Mesothelial cell of epicardium (in vitro differentiated cells): ENCODE results near the gene EXOSC1. TPM values are rescaled to one million over a fixed set of nuclear protein-coding genes. Genes with fewer than 3 reads are reported as not detected.
A peak's percentile ranks its signal among the peaks of the same experiment; 100 is the strongest.

Experiments used
- DNase-seq, 2 experiments: peaks; one replicate each; pipeline ENCODE4 v3.0.0; 2021; ENCODE audit warnings: low spot score in 2 of 2; ENCODE audit not compliant: unreplicated experiment in 2 of 2
- H3K27ac Mint-ChIP-seq: 2 replicates; pipeline ENCODE4 v1.8.0; 2021; ENCODE audit warnings: mixed read lengths
- H3K27me3 Mint-ChIP-seq: 2 replicates; pipeline ENCODE4 v1.8.0; 2021; ENCODE audit warnings: low read depth, mixed read lengths
- H3K36me3 Mint-ChIP-seq: 2 replicates; pipeline ENCODE4 v1.8.0; 2021; ENCODE audit warnings: mixed read lengths
- H3K4me1 Mint-ChIP-seq: 2 replicates; pipeline ENCODE4 v1.8.0; 2021; ENCODE audit warnings: mixed read lengths
- H3K4me3 Mint-ChIP-seq: 2 replicates; pipeline ENCODE4 v1.8.0; 2021; ENCODE audit warnings: mild to moderate bottlenecking, moderate library complexity, mixed read lengths
- H3K9me3 Mint-ChIP-seq: 2 replicates; pipeline ENCODE4 v1.8.0; 2021; ENCODE audit warnings: mixed read lengths
- total RNA-seq: library from RNA; stranded (reverse); gene quantifications from 3 replicates; pipeline ENCODE4 v1.2.1, GENCODE V29; 2021
- TF ChIP-seq, protein P1 (sequence below): fragments of 200-600 bp; sonication (generic); IDR thresholded peaks from one replicate; pipeline ENCODE4 v1.5.0; 2021; ENCODE audit warnings: antibody characterized with exemption; ENCODE audit not compliant: unreplicated experiment

EXOSC1 gene
- total RNA-seq, 1 donor from 2014 or later: 28.2 TPM

DNA sequence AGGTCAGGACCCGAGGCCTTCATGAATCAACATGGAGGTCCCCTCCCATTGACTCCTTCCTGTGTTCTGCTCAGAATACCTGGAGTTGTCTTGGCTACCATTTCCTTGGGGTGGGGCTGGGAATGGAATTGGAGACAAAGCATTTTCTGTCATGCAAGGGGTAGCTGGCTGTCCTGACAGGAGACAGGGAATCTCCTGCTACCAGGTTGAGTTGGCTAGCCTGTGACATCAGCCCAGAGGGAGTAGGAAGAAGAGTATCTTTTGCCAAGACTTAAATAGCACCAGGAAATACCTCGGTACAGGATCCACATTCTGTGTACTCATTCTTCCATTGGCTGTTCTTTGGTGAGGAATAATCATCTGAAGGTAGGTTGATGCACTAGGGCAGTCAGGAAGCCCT is 5.0 kb upstream of the EXOSC1 start:
- H3K4me3 Mint-ChIP-seq: no peak overlapping the region
- no peak for DNase-seq
- no peaks in the 10 kb centered on the region for H3K9me3 Mint-ChIP-seq
- TF ChIP-seq, protein P1, sequence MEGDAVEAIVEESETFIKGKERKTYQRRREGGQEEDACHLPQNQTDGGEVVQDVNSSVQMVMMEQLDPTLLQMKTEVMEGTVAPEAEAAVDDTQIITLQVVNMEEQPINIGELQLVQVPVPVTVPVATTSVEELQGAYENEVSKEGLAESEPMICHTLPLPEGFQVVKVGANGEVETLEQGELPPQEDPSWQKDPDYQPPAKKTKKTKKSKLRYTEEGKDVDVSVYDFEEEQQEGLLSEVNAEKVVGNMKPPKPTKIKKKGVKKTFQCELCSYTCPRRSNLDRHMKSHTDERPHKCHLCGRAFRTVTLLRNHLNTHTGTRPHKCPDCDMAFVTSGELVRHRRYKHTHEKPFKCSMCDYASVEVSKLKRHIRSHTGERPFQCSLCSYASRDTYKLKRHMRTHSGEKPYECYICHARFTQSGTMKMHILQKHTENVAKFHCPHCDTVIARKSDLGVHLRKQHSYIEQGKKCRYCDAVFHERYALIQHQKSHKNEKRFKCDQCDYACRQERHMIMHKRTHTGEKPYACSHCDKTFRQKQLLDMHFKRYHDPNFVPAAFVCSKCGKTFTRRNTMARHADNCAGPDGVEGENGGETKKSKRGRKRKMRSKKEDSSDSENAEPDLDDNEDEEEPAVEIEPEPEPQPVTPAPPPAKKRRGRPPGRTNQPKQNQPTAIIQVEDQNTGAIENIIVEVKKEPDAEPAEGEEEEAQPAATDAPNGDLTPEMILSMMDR: no peak
- no peak overlapping the region for H3K27ac Mint-ChIP-seq
- H3K4me1 Mint-ChIP-seq: peaks cover 23% of the 10 kb centered on the region
- H3K27me3 Mint-ChIP-seq: no peaks in the 10 kb centered on the region
- H3K36me3 Mint-ChIP-seq: peaks cover 14% of the 10 kb centered on the region

DNA sequence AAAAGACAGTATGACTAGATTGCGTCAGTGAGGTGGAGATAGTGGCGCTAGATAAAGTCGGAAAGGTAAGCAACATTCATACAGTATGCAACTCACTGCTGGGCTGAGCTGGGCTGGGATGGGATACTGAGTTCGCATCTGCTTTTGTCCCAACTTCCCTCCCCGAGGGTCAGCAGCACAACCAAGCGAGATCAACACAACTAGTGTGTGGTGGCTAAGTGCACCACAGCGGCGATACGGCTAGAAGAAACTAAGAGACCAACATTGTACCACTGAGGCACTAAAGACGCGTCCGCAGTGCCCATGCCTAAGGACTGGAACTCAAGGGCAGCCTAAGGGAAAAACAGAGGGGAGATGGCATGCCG is 467 bp downstream of the EXOSC1 start:
- DNase-seq: no peak
- peak overlapping the region; percentile 89 for H3K27ac Mint-ChIP-seq
- no peaks in the 10 kb centered on the region for H3K27me3 Mint-ChIP-seq
- H3K4me3 Mint-ChIP-seq: peak overlapping the region; percentile 96
- TF ChIP-seq, protein P1: no peak
- H3K4me1 Mint-ChIP-seq: peaks cover 28% of the 10 kb centered on the region
- H3K36me3 Mint-ChIP-seq: peaks cover 7% of the 10 kb centered on the region
- H3K9me3 Mint-ChIP-seq: no peaks in the 10 kb centered on the region

DNA sequence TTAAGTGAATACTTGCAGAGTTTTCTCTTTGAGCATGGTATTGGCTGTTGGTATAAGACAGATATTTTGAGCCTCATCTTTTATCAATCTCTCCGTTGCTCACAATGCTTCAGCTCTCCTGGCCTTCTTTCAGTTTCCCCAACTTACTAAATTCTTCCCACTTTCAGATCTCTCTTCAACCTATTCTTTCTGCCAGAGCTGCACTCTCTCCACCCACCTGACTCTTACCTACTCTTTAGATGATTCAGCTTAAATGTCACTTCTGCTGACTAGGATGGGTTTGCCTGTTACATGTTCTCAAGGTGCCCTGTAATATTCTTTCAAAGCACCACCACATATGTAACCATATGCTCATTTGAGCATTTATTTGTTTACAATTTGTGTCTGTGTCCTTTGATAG is 1.6 kb downstream of the EXOSC1 start:
- peak overlapping the region; percentile 96 for H3K4me3 Mint-ChIP-seq
- H3K27ac Mint-ChIP-seq: no peak overlapping the region

DNA sequence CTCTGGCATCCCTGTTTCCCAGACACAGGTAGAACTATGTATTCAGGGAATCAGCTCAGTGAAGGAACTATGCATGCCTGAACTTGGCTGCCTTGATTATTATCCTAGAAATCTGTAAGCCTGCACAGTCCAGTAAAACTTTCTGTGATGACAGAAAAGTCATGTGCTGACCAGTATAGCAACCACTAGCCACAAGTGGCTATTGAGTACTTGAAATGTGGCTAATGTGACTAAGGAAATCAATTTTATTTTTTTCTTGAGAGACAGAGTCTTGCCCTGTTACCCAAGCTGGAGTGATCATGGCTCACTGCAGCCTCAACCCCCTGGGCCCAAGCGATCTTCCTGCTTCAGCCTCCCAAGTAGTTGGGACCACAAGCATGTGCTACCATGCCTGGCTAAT is 3.5 kb downstream of the EXOSC1 start:
- Mint-ChIP-seq H3K27me3 (no peaks in the 10 kb centered on the region), H3K36me3 (peaks cover 13% of the 10 kb centered on the region), H3K4me1 (peaks cover 19% of the 10 kb centered on the region), H3K9me3 (no peaks in the 10 kb centered on the region), H3K27ac (no peak overlapping the region), H3K4me3 (no peak overlapping the region)
- TF ChIP-seq, protein P1: no peak
- DNase-seq: no peak

More for the DNA sequence above, 1.6 kb downstream of the EXOSC1 start:
- no peak for DNase-seq
- TF ChIP-seq, protein P1: no peak
- H3K9me3 Mint-ChIP-seq: no peaks in the 10 kb centered on the region
- H3K36me3 Mint-ChIP-seq: peaks cover 10% of the 10 kb centered on the region
- no peaks in the 10 kb centered on the region for H3K27me3 Mint-ChIP-seq
- H3K4me1 Mint-ChIP-seq: peaks cover 28% of the 10 kb centered on the region

DNA sequence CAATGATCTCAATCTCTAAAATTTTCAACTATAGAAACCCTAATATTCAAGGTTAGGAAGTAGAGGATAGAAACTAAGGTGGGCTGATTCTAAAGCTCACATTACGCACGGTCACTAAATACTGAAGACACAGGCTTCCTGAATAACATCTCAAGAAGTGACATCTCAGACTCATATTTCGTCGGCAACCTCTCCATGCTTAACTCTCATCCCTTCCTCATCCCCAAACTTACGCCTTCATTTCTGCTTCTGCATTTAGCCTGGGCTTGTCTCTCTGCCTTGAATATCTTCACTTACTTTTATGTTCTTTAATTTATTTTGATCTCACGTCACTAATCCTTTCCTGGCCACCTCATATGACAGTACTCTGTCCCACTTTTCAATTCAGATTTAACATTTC is 10.6 kb downstream of the EXOSC1 start:
- H3K9me3 Mint-ChIP-seq: no peaks in the 10 kb centered on the region
- TF ChIP-seq, protein P1: no peak
- H3K36me3 Mint-ChIP-seq: peaks cover 34% of the 10 kb centered on the region
- DNase-seq: no peak
- no peaks in the 10 kb centered on the region for H3K4me1 Mint-ChIP-seq
- no peaks in the 10 kb centered on the region for H3K27me3 Mint-ChIP-seq
- no peak overlapping the region for H3K4me3 Mint-ChIP-seq
- H3K27ac Mint-ChIP-seq: no peak overlapping the region

DNA sequence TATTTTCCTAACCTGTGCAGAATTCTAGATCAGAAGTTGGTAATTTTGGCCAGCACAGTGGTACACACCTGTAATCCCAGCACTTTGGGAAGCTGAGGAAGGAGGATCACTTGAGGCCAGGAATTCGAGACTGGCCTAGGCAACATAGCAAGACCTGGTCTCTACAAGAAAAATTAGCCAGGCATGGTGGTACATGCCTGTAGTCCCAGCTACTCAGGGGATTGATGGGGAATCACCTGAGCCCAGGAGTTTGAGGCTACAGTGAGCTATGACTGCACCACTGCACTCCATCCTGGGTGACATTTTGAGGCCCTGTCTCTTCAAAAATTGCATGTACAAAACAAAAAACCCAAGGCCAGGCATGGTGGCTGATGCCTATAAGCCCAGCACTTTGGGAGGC is 11.2 kb downstream of the EXOSC1 start:
- DNase-seq: no peak
- Mint-ChIP-seq H3K9me3 (no peaks in the 10 kb centered on the region), H3K4me3 (no peak overlapping the region), H3K36me3 (peaks cover 31% of the 10 kb centered on the region), H3K4me1 (no peaks in the 10 kb centered on the region), H3K27me3 (no peaks in the 10 kb centered on the region), H3K27ac (no peak overlapping the region)
- TF ChIP-seq, protein P1: no peak
